ES-I3 (cell line): ENCODE results near the gene ICAM2.
"Not testable (repeated sequence)": the region's sequence is repeated elsewhere in the genome, so short reads cannot be mapped to it uniquely, and the experiment has no call there.

Experiments used
- H3K36me3 ChIP-seq: 2 replicates; pipeline ENCODE4 v1.6.1; 2013; ENCODE audit warnings: mild to moderate bottlenecking, low read length, control low read depth, moderate library complexity; ENCODE audit not compliant: insufficient read depth
- H3K4me1 ChIP-seq: 2 replicates; pipeline ENCODE4 v1.6.1; 2013; ENCODE audit warnings: mild to moderate bottlenecking, control low read depth, low read length; ENCODE audit not compliant: insufficient read depth
- H3K9ac ChIP-seq: 2 replicates; pipeline ENCODE4 v1.6.1; 2013; ENCODE audit warnings: low read depth, mild to moderate bottlenecking, low read length, moderate library complexity
- H3K9me3 ChIP-seq: 2 replicates; pipeline ENCODE4 v1.6.1; 2013; ENCODE audit warnings: mild to moderate bottlenecking, low read length, moderate library complexity; ENCODE audit not compliant: control insufficient read depth, insufficient read depth

The ICAM2 gene

GRCh38 chr17:64009571-64010402 lies 10.6 kb downstream of the ICAM2 start:
- Histone ChIP-seq H3K4me1 (peaks cover 10% of the 10 kb centered on the region; the same call in 1 of the 2 replicates), H3K9ac (no peak overlapping the region), H3K9me3 (no peaks in the 10 kb centered on the region), H3K36me3 (no peaks in the 10 kb centered on the region)

DNA sequence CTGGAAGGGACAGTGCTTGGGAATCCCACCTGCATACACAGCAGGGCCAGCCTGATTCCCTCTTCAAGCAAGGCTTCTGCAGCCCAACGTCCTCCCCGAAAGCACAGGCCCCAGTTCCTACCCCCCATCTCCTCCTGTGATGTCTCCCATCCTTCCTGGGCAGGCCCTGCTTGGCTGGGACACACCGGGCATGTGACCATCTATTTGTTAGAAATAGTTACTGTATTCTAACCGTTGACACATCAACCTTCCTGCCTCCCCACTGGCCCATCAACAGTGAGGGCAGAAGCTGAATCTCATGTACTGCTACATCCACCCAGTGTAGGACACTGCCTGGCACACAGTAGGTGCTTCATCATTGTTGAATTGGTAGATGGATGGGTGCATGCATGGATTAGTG lies 11.6 kb downstream of the ICAM2 start:
- Histone ChIP-seq H3K36me3 (no peaks in the 10 kb centered on the region), H3K9ac (no peak overlapping the region), H3K9me3 (no peaks in the 10 kb centered on the region), H3K4me1 (peaks cover 10% of the 10 kb centered on the region; the same call in 1 of the 2 replicates)

DNA sequence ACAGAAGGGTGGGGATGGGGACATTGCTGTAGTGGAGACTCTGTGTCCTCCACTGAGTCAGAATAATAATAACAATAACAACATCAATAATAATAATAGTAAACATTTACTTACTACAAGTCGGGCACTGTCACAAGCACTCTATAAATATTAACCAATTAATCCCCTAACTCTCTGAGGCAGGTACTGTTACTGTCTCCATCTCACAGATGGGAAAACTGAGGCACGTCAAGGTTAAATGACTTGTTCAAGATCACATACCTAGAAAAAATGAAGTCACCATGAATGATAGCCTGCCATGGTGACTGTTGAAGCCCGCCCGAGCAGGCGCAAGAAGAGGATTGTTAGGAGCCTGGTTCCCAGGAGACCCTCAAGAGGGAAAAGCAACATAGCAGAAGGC lies 12.1 kb downstream of the ICAM2 start:
- H3K9ac ChIP-seq = no peak overlapping the region
- H3K36me3 ChIP-seq = no peaks in the 10 kb centered on the region
- no peaks in the 10 kb centered on the region for H3K9me3 ChIP-seq
- H3K4me1 ChIP-seq = peaks cover 10% of the 10 kb centered on the region; the same call in 1 of the 2 replicates

GRCh38 chr17:64007838-64008282 lies 12.6 kb downstream of the ICAM2 start:
- Histone ChIP-seq H3K4me1 (peaks cover 10% of the 10 kb centered on the region; the same call in 1 of the 2 replicates), H3K9me3 (no peaks in the 10 kb centered on the region), H3K36me3 (no peaks in the 10 kb centered on the region), H3K9ac (no peak overlapping the region)

- H3K9me3 ChIP-seq, H3K4me1 ChIP-seq, H3K36me3 ChIP-seq, H3K9ac ChIP-seq: not testable (repeated sequence)
Observed at GRCh38 chr17:64007089-64007837, 13.2 kb downstream of the ICAM2 start.

DNA sequence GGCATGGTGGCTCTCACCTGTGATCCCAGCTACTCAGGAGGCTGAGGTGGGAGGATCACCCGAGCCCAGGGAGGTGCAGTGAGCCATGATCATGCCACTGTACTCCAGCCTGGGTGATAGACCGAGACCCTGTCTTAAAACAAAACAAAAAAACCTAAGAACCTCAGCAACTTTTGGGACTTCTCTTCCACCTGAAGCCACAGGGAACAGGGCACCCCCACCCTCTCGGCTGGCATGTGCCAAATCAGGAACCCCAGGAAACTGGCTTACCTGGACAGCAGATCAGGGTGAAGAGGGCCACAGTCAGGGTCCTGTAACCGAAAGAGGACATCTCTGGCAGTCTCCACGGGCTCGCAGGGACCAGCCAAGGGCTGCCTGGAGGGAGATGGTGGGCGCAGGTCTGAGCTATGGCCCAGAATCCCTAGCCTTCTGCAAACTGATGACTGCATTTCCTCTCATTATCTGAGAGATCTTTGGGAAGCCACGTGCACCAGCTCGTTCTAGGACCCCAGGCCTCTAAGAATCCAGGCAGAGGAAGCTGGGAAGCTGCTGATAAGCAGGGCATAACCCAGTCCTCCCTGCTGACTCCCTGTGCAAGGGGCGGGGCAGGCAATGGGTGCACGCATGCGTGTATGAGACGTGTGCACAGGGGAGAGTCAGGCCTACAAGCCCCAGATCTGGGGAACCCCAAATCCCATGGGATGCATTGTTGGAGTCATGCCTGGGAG lies 13.9 kb downstream of the ICAM2 start:
- H3K9me3 ChIP-seq = no peaks in the 10 kb centered on the region
- peaks cover 10% of the 10 kb centered on the region; the same call in 1 of the 2 replicates for H3K4me1 ChIP-seq
- H3K36me3 ChIP-seq = no peaks in the 10 kb centered on the region
- H3K9ac ChIP-seq = no peak overlapping the region

DNA sequence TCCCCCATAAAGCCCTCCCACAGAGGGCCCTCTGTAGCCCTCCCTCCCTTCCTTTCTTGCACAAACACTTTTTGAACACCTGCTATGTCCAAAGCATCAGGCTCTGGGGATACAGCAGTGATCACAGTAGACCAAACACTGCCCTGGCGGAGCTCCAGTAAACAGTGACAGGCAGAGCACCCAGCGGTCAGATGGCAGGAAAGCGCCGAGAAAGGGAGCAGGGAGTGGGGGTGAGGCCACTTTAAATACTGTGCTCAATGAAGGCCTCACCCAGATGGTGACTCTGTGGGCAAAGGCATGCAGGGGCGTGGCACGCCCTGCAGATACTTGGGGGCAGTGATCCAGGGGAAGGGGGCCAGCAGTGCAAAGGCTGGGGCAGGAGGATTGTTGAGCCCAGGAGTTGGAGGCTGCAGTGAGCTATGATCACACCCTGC lies 14.7 kb downstream of the ICAM2 start:
- H3K36me3 ChIP-seq = no peaks in the 10 kb centered on the region
- no peaks in the 10 kb centered on the region for H3K9me3 ChIP-seq
- no peak overlapping the region for H3K9ac ChIP-seq
- peaks cover 10% of the 10 kb centered on the region; the same call in 1 of the 2 replicates for H3K4me1 ChIP-seq

GRCh38 chr17:64004903-64005733 lies 15.3 kb downstream of the ICAM2 start:
- no peaks in the 10 kb centered on the region for H3K9me3 ChIP-seq
- no peaks in the 10 kb centered on the region for H3K36me3 ChIP-seq
- H3K4me1 ChIP-seq = peaks cover 10% of the 10 kb centered on the region; the same call in 1 of the 2 replicates
- H3K9ac ChIP-seq = no peak overlapping the region

- Histone ChIP-seq H3K9me3 (no peaks in the 10 kb centered on the region), H3K4me1 (peaks cover 10% of the 10 kb centered on the region; the same call in 1 of the 2 replicates), H3K9ac (no peak overlapping the region), H3K36me3 (no peaks in the 10 kb centered on the region)
Observed at GRCh38 chr17:64004218-64004770, 16.1 kb downstream of the ICAM2 start.

GRCh38 chr17:64003526-64004121 lies 16.8 kb downstream of the ICAM2 start:
- Histone ChIP-seq H3K9ac (no peak overlapping the region), H3K4me1 (peaks cover 10% of the 10 kb centered on the region; the same call in 1 of the 2 replicates), H3K9me3 (no peaks in the 10 kb centered on the region), H3K36me3 (no peaks in the 10 kb centered on the region)

DNA sequence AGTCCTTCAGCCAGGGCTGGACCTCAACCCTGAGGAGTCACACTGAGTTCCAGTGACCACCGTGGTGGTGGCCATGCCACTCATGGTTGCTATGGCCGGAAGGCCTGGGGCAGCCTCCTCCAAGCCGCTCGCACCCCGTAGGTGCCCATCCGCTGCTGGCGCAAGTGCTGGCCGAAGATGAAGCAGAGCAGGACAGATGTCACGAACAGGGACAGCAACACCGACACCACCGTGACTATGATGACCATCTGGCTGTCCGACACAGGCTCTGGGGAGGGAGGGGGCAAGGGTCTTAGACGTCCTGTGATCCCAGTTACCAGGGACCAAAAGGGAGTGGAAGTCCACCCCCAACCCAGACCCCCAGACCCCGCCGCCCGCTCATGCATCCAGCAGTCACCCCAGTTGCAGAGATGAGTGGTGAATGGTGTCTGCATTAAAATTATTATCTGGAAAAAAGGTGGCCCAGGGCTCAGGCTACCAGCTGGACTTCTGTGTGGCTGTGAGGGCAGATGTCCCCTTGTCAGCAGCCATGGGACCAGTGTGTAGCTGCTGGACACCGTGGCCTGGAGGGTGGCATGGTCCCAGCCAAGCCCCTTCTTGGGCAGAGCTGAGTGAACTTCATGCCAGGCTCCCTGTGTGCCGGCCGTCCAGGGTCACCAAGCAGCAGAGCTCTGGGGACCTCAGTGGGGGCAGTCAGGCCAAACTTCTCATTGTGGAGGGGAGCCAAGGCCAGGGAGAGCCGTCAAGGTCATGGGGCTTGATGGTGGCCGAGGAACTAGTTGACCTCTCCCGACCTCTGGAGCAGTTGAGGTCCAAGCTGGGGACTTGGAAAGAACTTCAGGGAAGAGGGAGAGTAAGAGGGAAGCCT lies 17.5 kb downstream of the ICAM2 start:
- Histone ChIP-seq H3K4me1 (peaks cover 9% of the 10 kb centered on the region; the same call in 1 of the 2 replicates), H3K9ac (no peak overlapping the region), H3K9me3 (no peaks in the 10 kb centered on the region), H3K36me3 (no peaks in the 10 kb centered on the region)

GRCh38 chr17:64001763-64002529 lies 18.5 kb downstream of the ICAM2 start:
- H3K9me3 ChIP-seq = no peaks in the 10 kb centered on the region
- peaks cover 5% of the 10 kb centered on the region; the same call in 1 of the 2 replicates for H3K4me1 ChIP-seq
- no peak overlapping the region for H3K9ac ChIP-seq
- no peaks in the 10 kb centered on the region for H3K36me3 ChIP-seq
